GM23338 (cell line): ENCODE measurements around the gene H2BK1.

Source experiments
- POLR2AphosphoS5 ChIP-seq: IDR thresholded peaks from 2 replicates; pipeline ENCODE4 v1.6.1; 2016; ENCODE audit warnings: antibody characterized with exemption, low read depth
- ZNF331 ChIP-seq: fragments of 250-450 bp; sonication (Bioruptor Pico); IDR thresholded peaks from 2 replicates; pipeline ENCODE4 v1.5.0; 2020; ENCODE audit warnings: low read depth, mild to moderate bottlenecking, moderate library complexity

DNA sequence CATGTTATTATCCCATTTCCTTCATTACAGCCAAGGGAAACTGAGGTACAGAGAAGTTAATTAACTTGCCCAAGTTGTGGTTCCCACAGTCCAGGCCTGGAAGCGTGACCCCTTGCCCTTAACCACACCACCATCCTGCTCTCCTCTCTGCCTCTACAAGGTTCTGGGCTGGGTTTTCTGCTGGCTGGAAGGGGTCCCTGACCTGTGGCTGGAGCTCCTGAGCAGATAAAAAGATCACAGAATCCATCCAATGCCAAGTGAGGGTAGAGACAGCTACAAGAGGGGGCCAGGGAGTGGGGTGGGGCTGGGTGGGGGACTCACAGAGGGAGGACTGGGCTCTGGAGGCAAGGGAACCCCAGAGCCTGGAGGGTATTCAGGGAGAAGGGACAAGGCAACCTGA, 33.0 kb downstream of the H2BK1 start:
- TF ChIP-seq ZNF331 (no peak), POLR2AphosphoS5 (no peak)
